ENCODE results near the gene CPNE9.
"Not testable (repeated sequence)": the region's sequence is repeated elsewhere in the genome, so short reads cannot be mapped to it uniquely, and the experiment has no call there.

The CPNE9 gene

DNA sequence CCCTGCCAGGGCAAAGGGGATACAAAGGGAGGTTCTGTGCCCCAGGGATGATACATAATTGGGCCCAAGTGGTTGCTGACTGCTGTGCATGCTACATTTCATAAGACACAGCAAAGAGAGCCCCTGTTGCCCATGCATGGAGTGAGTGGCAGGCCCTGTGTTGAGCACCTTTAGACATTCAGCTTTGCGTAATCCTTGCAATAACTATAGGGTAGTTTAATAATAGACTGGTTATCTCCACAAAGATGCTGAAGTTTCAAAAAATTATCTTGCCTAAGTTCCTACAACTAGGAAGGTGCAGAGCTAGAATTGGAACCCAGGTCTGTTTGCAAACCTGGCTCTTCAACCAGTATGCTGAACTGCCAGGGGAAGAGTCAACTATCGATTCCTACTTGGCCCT is 44.4 kb downstream of the CPNE9 start:
- no peak for DNase-seq (ENCODE audit: low spot score)

DNA sequence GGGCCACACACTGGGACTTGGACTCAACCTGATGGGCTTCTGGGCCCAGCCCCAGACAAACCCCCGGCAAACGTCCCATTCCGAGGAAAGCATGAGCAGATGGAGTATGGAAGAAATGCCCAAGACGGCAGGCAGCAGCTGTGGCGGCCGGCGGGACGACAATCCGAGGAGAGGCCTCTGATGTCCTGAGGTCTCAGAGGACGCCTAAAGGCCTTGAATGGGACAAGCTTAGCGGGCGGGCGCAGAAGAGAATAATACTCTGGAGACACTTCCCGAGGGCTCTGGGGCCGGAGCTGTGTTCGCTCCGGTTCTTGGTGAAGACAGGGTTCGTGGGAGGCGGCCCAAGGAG is 45.6 kb downstream of the CPNE9 start:
- DNase-seq (ENCODE audit: low spot score) = peak; percentile 35

DNA sequence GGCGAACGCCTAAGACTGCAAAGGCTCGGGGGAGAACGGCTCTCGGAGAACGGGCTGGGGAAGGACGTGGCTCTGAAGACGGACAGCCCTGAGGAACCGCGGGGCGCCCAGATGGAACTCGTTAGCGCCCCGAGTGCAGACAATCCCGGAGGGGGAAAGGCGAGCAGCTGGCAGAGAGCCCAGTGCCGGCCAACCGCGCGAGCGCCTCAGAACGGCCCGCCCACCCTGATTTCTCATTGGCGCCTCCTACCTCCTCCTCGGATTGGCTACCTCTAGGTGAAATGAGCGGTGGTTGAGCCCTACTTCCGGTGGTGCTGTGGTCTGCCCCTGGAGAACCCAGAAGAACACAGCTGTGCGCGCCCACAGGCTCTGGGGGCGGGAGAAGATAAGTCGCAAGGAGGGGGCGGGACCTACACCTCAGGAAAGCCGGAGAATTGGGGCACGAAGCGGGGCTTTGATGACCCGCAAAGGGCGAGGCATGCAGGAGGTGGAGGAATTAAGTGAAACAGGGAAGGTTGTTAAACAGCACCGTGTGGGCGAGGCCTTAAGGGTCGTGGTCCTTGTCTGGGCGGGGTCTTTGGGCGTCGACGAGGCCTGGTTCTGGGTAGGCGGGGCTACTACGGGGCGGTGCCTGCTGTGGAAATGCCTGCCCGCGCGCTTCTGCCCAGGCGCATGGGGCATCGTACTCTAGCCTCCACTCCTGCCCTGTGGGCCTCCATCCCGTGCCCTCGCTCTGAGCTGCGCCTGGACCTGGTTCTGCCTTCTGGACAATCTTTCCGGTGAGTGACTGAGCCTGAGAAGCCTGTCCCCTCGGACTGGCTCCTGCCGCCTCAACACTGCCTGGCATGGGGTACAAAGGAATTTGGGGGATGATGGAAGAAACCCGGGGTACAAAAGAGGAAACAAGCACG is 46.3 kb downstream of the CPNE9 start, which contains the start of gene OGG1:
Gene OGG1 (plus strand): TSS at position 308 of the 911 bp plus-strand sequence. CDS start 335 bp downstream, at position 643.
- DNase-seq (ENCODE audit: low spot score) = peak; percentile 97

DNA sequence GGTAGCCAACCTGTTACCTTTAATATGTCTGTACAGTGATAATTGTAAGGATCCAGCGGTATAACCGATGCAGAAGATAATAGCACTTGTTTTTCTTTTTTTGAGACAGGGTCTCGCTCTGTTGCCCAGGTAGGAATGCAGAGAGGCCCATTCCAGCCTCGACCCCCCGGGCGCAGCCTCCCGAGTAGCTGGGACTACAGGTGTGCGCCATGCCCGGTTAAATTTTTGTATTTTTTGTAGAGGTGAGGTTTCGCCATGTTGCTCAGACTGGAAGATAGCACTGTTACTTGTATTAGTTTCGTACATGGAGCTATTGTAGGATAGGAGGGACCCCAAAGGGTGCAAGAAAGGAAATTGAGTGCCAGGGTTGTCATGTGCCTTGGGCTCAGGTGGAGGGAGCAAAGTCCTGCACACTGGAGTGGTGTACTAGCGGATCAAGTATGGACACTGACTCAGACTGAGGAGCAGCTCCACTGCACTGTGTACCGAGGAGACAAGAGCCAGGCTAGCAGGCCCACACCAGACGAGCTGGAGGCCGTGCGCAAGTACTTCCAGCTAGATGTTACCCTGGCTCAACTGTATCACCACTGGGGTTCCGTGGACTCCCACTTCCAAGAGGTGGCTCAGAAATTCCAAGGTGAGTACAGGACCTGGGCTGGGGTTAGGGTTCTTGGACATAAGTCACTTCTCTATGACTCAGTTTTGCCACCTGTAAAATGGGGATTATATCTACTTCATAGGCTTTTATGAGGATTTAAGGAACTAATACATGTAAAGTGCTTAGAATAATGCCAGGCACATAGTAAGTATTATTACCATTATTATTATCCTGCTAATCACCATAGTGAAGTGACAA is 47.2 kb downstream of the CPNE9 start:
- no peak for DNase-seq (ENCODE audit: low spot score)

DNA sequence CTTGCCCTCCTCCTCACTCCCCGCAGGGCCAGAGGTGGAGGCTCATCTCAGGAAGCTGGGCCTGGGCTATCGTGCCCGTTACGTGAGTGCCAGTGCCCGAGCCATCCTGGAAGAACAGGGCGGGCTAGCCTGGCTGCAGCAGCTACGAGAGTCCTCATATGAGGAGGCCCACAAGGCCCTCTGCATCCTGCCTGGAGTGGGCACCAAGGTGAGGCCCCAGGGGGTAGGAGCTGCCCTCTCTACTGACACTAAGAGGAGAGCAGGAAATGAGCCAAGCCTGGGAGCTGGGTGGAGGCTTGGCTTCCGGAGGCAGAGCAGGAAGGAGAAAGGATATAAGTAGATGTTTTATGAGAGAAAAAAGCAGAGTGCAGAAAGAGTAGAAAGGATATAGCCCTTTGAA is 51.0 kb downstream of the CPNE9 start:
- no peak for DNase-seq (ENCODE audit: low spot score)

DNA sequence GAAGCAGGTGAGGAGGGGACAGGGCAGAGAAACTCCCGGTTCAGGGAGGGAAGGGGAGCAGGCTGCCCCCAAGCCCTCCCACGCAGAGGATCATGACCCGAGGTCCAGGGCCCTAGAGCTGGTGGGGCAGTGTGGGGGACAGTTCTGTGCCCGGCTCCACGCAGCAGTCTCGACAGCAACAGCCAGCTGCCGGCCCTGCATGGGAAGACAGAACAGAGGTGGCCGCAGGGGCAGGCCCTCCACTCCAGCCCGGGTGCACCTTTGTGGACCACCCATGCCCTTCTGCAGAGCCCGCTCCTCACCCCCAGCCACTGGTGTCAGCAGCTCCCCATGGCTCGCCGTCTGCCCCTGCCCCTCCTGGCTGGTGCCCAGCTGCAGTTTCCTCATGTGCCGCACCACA is 53.8 kb downstream of the CPNE9 start:
- no peak for DNase-seq (ENCODE audit: low spot score)

DNA sequence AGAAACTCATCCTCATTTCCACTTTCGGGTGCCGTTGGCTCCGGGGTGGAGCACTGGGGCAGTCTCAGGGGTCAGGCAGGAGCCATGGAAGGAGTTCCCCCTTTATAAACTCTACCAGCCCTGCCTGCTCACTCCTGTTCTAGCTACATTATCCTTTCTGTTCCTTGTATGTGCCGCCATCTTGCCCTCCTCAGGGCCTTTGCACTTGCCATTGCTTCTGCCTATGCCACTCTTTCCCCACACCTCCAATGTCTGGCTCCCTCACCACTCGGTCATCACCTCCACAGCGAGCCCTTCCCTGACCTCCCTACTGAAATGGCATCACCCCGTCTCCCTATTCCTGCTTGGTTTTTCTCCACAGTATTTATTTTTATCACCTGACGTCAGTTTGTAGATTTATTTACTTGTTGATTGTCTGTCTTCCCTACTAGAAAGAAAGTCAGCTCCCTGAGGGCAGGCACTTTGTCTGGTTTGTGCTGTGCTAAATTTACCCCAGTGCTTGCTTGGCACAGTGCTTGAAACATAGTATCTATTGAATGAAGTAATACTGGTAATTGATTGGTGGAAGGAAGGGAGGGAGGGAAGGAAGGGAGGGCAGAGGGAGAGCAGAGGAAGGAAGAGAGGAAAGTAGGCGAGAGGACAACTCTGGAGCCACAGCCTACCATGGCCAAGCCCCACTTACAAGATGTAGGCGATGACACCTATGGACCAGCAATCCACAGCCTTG is 57.3 kb downstream of the CPNE9 start:
- no peak for DNase-seq (ENCODE audit: low spot score)

DNA sequence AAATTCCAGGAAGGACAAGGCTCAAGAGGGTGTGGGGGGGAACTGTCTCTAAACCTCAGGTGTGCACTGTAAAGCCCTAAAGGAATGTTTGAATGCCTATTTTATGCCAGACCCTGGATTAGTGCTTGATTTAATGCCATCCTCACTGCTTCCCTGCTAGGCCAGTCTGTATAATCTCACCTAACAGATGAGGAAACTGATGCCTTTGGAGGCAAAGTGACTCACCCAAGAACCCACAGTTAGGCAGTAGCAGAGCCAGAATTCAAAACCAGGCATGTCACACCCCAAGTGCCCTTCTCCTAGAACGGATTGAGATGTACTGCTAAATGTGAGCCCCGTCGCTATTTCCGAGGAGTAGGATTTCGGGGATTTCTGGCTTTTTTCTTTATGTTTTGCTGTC is 58.3 kb downstream of the CPNE9 start:
- no peak for DNase-seq (ENCODE audit: low spot score)

DNA sequence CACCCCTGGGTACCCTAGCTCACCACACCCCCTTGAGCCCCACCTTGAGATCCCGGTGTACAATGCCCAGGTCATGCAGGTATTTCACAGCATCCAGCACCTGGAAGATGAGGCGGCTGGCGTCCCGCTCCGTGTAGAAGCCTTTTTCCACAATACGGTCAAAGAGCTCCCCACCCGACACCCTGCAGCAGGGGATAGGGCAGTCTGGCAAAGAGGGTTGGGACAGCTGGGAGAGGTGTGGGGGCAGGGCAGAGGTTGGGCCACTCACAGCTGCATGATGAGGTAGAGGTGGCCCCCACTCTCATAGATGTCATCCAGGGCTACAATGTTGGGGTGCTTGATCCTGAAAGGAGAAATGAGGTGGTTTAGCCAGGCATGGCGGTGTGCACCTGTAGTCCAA is 59.2 kb downstream of the CPNE9 start:
- no peak for DNase-seq (ENCODE audit: low spot score)

DNA sequence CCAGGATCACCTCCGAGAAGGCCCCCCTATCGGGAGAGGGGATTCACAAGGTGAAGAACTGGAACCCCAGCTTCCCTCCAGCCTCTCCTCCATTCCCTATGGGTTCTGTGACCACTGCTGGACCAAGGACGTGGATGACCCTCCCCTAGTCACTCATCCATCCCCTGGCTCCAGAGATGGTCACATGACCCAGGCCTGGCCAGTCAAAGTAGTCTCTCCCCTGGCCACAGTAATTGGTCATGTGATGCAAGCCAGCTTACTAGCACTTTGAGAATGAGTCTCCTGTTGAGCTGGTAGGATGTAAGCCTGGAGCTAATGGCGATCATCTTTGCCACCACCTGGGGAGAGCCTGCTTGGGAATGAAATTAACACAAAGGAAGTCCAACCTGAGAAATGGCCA is 62.2 kb downstream of the CPNE9 start:
- DNase-seq (ENCODE audit: low spot score) = no peak

DNA sequence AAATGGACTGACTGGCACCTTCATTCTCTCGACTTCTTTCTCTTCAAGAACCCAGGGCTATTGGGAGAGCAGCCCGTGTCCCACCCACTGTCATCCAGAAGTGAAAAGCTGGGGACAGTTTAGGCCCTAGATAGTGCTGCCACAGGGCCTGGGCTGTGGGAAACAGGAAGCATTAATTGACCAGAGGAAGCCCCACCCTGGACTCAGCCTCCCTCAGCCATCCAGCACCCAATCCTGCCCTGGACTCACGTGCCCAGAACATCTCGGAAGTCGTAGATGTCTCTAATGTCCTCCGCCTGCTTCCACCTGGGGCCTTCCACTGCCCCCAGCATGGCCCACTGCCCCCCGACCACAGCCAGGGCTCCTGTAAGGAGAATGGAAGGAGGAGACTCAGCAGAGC is 63.8 kb downstream of the CPNE9 start:
- DNase-seq (ENCODE audit: low spot score) = no peak

DNA sequence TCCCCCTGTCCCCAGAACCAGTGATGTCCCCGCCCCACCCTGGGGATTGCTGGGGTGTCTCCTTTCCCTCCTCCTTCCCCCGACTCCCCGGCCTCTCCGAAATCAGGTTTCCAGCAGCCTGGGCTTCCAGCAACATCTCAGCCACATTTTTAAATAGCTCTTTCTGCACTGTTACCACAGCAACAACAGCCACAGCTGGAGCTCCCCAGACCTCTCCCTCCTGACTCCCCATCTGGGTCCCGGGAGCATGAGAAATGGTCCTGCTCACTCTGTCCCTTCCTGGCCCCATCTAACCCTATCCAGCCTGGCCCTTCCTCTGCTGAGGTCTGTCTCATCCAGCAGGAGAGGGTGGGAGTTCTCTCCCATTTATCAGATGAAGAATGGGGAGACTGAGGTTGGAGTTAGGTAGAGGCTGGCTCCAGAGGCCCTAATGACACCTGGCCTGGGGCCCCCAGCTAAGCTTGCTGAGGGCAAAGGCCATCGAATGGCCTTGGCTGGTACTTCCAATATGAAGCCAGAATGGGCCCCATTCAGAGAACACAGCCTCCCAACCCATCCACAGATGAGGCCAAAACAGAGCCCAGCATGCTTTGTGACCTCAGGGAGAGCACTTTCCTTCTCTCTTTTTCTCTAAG is 64.6 kb downstream of the CPNE9 start:
- DNase-seq (ENCODE audit: low spot score) = no peak

DNA sequence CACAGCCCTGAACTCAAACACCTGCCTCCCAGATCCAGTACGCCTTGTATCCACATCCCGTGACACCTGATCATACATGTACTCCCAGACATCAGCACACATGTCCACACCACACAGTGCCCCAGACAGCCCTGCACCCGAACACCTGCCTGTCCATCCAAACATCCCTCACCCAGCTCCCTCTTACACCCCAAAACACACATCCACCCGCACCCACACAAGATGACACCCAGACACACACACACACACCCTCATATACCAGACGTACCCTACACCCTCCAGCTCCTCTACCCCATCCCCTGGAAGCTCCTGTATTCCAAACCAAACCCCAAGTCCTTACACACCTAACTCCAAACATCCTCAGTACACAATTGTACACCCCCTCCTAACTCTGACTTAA is 65.4 kb downstream of the CPNE9 start:
- no peak for DNase-seq (ENCODE audit: low spot score)

DNA sequence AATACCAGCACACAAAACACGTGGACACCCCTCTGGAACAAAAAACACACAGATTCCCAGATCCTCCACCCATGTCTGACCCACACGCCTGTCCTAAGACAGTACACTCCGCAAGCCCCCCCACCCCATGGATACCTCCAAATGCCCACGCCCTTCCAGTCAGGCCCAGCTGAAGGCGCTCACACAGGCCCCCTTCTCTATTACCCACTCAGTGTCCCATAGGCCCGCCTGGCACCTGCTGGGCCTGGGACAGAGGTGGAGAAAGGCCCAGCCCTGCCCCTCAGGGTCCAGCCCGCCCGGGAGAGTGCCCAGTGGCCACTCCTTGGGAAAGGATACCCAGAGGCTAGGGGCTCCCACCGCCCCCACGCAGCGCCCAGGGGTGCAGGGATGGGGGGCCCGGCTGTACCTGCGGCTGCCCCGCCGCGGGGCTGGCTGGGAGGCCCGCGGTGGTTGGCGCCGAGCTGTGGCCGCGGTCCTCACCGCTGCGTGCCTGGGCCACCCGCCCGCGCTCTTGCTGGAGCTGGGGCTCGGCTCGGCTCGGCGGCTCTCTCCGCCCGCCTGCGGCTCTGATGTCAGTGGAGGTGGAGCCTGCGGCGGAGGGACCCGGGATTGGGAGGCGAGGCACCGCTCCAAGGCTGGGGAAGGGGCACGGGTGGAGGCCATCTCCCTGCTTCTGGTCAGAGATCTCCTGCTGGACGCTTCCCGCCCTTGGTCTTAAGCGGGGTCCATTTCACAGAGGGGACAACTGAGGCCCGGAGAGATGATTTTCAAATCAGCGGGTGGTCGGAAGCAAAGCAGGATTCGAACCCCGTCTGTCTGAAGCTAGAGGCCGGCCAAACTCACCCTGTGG is 66.0 kb downstream of the CPNE9 start, which contains the start of gene CAMK1:
Gene CAMK1 (minus strand): TSS at position 522 of the 850 bp plus-strand sequence. CDS start 2,198 bp downstream, outside the sequence.
- DNase-seq (ENCODE audit: low spot score) = no peak

DNA sequence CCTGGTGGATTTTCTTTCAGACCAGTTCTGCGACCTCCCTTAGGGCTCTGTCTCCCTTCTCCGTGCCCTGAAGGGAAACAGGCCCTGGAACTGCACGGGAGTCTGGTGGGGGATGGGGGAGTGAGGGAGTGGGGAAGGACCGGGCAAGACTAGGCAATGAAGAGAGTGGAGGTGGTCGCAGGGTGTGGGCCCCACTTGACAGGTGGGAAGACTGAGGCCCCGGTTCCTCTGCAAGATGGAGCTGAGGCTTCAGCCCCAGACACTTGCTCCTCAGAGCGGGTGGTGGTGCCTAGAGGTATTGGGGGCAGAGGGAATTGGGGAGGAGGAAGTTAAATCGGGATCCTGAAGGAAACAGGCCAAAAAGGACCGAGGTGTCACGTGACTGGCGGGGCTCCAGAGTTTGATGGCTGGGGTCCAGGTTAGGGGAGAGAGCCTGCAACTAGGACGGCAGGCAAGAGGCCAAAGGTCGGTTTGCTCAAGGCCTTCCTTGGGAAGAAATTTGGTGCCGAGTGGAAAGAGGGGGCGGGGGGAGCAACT is 66.7 kb downstream of the CPNE9 start:
- DNase-seq (ENCODE audit: low spot score) = peak; percentile 60

DNA sequence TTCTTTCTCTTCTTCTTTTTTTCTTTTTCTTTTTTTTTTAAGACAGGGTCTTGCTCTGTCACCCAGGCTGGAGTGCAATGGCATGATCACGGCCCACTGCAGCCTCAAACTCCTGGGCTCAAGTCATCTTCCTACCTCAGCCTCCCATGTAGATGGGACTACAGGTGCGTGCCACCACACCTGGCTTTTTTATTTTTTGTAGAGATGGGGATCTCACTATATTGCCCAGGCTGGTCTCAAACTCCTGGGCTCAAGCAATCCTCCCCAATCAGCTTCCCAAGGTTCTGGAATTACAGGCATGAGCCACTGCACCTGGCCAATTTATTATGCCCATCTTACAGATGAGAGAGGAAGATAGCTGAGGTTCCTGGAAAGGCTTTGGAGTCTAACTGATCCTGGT is 67.4 kb downstream of the CPNE9 start:
- DNase-seq (ENCODE audit: low spot score) = not testable (repeated sequence)

DNA sequence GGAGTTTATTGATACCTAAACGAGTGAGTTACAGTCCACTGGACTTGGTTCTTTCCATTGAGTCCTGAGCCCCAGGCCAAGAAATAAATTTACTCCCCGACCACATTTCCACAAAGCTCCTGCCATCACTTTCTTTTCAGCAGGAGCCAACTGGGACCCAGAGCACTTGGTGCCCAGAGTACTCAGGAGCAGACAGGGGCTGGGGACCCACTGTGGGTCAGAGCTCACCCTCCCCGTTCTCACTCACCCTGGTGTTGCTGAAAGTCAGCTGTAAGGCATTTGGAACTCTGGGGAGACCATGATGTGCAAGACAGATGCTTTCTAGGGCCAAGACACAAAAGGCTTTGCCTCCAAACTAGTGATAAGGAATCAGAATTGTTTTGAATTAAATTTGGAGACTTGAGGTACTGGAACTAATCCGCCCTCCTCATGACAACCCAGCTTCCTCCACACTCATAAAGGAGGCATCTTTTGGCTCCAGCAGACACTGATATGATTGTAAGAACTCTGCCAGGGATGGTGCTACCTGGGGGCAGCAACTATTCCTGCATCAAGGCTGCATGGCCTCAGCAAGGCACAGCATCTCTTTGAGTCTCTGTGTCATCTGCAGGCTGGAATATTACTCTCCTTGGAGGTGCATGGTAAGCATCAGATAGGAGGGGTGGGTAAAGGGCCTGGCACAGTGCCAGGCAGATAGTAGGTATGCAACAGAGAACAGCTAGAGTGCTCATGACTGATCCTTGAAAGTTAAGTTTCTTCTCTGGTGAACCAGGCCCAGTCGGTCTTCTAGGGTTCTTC is 73.5 kb downstream of the CPNE9 start:
- no peak for DNase-seq (ENCODE audit: low spot score)

DNA sequence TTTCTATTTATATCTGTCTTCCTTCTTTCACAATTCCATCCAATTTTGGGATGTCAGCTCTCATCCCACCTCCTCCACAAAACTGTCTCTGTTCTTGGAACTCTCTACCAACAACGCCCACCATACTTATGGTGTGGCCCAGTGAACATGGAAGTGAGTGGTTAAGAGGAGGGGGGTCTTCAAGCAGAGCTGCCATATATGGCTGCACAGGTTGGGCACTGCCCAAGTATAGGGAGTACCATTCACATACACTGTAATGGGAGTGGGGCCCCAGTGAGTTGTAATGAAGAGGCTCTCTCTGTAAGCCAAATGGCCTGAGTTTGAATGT is 74.0 kb downstream of the CPNE9 start:
- DNase-seq (ENCODE audit: low spot score) = no peak

DNA sequence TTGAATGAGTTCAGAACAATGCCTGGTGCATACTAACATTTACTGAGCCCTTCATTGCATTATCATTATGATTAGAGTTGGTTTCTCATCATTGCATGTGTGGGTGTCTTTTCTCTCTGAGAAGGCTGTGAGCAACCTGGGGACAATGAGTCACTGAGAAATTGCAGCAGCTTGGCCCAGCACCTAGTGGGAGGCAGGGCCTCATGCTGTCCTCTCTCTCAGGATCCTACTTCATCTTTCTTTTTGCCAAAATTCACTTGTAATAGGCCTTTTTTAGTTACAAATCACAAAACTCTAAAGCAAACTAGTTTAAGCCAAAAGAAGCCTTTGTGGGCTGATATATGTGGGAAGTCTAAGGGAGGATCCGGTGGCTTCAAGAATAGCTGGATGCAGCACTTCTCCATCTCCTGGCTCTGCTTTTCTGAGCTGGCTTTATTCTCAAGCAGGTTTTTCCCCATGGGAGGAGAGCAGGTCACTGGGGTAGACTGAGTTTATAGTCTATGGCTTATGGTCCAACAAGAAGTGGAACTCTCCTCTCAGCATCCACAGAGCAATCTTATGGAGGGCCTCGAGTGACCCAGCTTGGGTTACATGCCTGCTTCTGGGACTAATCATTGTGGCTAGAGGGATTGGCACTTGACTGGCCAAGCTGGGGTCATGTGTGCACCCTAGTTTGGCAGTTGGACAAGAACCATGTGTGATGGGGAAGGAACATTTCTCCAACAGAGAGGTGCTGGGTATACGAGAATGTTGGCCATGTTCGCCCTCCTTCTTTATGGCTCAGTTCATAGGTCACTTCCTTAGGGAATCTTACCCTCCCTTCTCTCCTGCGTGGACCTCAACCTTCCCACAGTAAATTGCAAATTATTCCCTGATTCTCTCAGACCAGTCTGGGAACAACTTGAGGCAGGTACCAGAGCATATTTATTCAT is 74.8 kb downstream of the CPNE9 start:
- DNase-seq (ENCODE audit: low spot score) = no peak
